Peyer's patch (tissue), 4 donors: ENCODE data around the gene BAHD1.

ENCODE experiments used
- CTCF ChIP-seq, 6 experiments: fragments of 450-650 bp in 4 of 6; fragments of 200-600 bp in 2 of 6; sonication (generic) in 1 of 6; IDR thresholded peaks; one replicate each; pipeline ENCODE4 v1.5.1; 2017 to 2019; ENCODE audit warnings: antibody characterized with exemption in 6 of 6, mild to moderate bottlenecking in 3 of 6, moderate library complexity in 1 of 6
- POLR2A ChIP-seq, 2 donors: fragments of 450-650 bp; IDR thresholded peaks; one replicate each; pipeline ENCODE4 v1.5.1; 2017; ENCODE audit warnings: antibody characterized with exemption in 2 of 2, mild to moderate bottlenecking in 2 of 2, moderate library complexity in 2 of 2

GRCh38 chr15:40513609-40514008 lies 72.9 kb downstream of the BAHD1 start:
- TF ChIP-seq CTCF (IDR thresholded peaks at IDR 0.05) (no peak), POLR2A (IDR thresholded peaks at IDR 0.05) (no peak)
